K562 (cell line): ENCODE results near the gene VHLL. TPM values are rescaled to one million over a fixed set of nuclear protein-coding genes. Genes with fewer than 3 reads are reported as not detected.
A peak's percentile ranks its signal among the peaks of the same experiment; 100 is the strongest.

Source experiments
- ELK3 ChIP-seq: fragments of 450-650 bp; formaldehyde crosslinking; IDR thresholded peaks from 2 replicates; pipeline ENCODE4 v1.4.0; 2020; ENCODE audit warnings: mild to moderate bottlenecking
- FOXP1 ChIP-seq: sonication (generic); formaldehyde crosslinking; IDR thresholded peaks from 2 replicates; pipeline ENCODE4 v1.8.0; 2022; ENCODE audit warnings: mild to moderate bottlenecking, missing genetic modification reagents
- HNRNPLL ChIP-seq: fragments of 200-400 bp; formaldehyde crosslinking; IDR thresholded peaks from 2 replicates; pipeline ENCODE4 v1.6.1; 2017; ENCODE audit warnings: low read length, low read depth, mild to moderate bottlenecking; ENCODE audit not compliant: poor library complexity, severe bottlenecking
- MAZ ChIP-seq, 2 experiments: fragments of 450-650 bp in 1 of 2; sonication (generic) in 1 of 2; formaldehyde crosslinking; IDR thresholded peaks in 1 of 2; conservative IDR thresholded peaks in 1 of 2; 2 replicates each; pipeline versions ENCODE4 v1.4.0 to v1.5.0; 2020; ENCODE audit warnings: mild to moderate bottlenecking in 1 of 2, missing genetic modification reagents in 1 of 2
- NFIX ChIP-seq: fragments of 250-450 bp; sonication (Bioruptor Pico); IDR thresholded peaks from 2 replicates; pipeline ENCODE4 v1.4.0; 2020; ENCODE audit warnings: low read depth, mild to moderate bottlenecking, moderate library complexity
- NR2C2 ChIP-seq, 2 experiments: fragments of 200-800 bp in 1 of 2; sonication (Bioruptor generic) in 1 of 2; sonication (generic) in 1 of 2; formaldehyde crosslinking in 1 of 2; IDR thresholded peaks; 2 replicates each; pipeline versions ENCODE4 v1.6.1 to v1.8.0; 2016 to 2022; ENCODE audit warnings: mild to moderate bottlenecking in 1 of 2, missing compliant biosample characterization in 1 of 2, missing genetic modification characterization in 1 of 2, missing genetic modification reagents in 1 of 2
- POU5F1 ChIP-seq: fragments of 150-350 bp; IDR thresholded peaks from 2 replicates; pipeline ENCODE4 v1.6.1; 2014; ENCODE audit warnings: borderline replicate concordance, low read length, low read depth, mild to moderate bottlenecking; ENCODE audit not compliant: partially characterized antibody
- RBBP5 ChIP-seq: fragments of 200-600 bp; sonication (generic); IDR thresholded peaks from 2 replicates; pipeline ENCODE4 v1.6.1; 2012; ENCODE audit warnings: borderline replicate concordance, mild to moderate bottlenecking, low read length, control low read depth, inconsistent platforms; ENCODE audit not compliant: insufficient read depth, poor library complexity, severe bottlenecking
- SUPT5H ChIP-seq: fragments of 450-650 bp; IDR thresholded peaks from 2 replicates; pipeline ENCODE4 v1.6.1; 2016
- TAF9B ChIP-seq: fragments of 450-650 bp; IDR thresholded peaks from 2 replicates; pipeline ENCODE4 v1.6.1; 2018; ENCODE audit warnings: mild to moderate bottlenecking; ENCODE audit not compliant: partially characterized antibody
- TEAD1 ChIP-seq, 2 experiments: fragments of 450-650 bp in 1 of 2; sonication (generic) in 1 of 2; formaldehyde crosslinking; IDR thresholded peaks; 2 replicates each; pipeline versions ENCODE4 v1.4.0 to v1.8.0; 2020 to 2022; ENCODE audit warnings: mild to moderate bottlenecking in 2 of 2, missing genetic modification reagents in 1 of 2
- TFAP4 ChIP-seq: sonication (generic); formaldehyde crosslinking; IDR thresholded peaks from 2 replicates; pipeline ENCODE4 v1.8.0; 2022; ENCODE audit warnings: missing genetic modification reagents, mild to moderate bottlenecking, moderate library complexity, borderline replicate concordance
- TOE1 ChIP-seq, 2 experiments: fragments of 450-650 bp in 1 of 2; sonication (generic) in 1 of 2; formaldehyde crosslinking in 1 of 2; IDR thresholded peaks; 2 replicates each; pipeline versions ENCODE4 v1.7.1 to v1.8.0; 2016 to 2022; ENCODE audit warnings: borderline replicate concordance in 2 of 2, mild to moderate bottlenecking in 2 of 2, antibody characterized with exemption in 1 of 2, inconsistent platforms in 1 of 2, low read depth in 1 of 2, missing genetic modification reagents in 1 of 2, moderate library complexity in 1 of 2
- VEZF1 ChIP-seq: fragments of 200-800 bp; sonication (Bioruptor generic); IDR thresholded peaks from 2 replicates; pipeline ENCODE4 v1.6.1; 2017; ENCODE audit warnings: missing genetic modification characterization, missing compliant biosample characterization
- ZNF830 ChIP-seq: fragments of 250-450 bp; sonication (Bioruptor Pico); IDR thresholded peaks from 2 replicates; pipeline ENCODE4 v1.5.0; 2021; ENCODE audit warnings: mild to moderate bottlenecking
- polyA plus RNA-seq, 8 experiments: library from polyadenylated mRNA; depleted of rRNA in 4 of 8; stranded (reverse) in 5 of 8; unstranded in 3 of 8; fragments of >200 nt; fragmentation: Nextera tagmentation in 2 of 8; fragmentation: Illumina TruSeq in 1 of 8; extraction: Ambion mirVana in 2 of 8; extraction: Trizol in 1 of 8; gene quantifications; 2 replicates each; pipeline versions ENCODE4 v1.2.1 to v1.2.3, GENCODE V29; 2011 to 2014; ENCODE audit warnings: inconsistent platforms in 1 of 8, missing spikeins in 1 of 8
- total RNA-seq, 7 experiments: library from RNA; depleted of rRNA in 6 of 7; stranded (reverse); fragments of >200 nt in 6 of 7; fragmentation: Illumina TruSeq in 2 of 7; extraction: Trizol in 2 of 7; gene quantifications; 2 replicates each; pipeline versions ENCODE4 v1.2.1 to v1.2.3, GENCODE V29; 2011 to 2021; ENCODE audit warnings: low replicate concordance in 1 of 7
- TF ChIP-seq, protein P1 (sequence below): fragments of 250-450 bp; sonication (Bioruptor Pico); IDR thresholded peaks from 2 replicates; pipeline ENCODE4 v1.8.0; 2022; ENCODE audit warnings: inconsistent platforms
- TF ChIP-seq, protein P2 (sequence below), 2 experiments: fragments of 450-650 bp in 1 of 2; sonication (generic) in 1 of 2; formaldehyde crosslinking; conservative IDR thresholded peaks; 2 replicates each; pipeline versions ENCODE4 v1.4.0 to v1.8.1; 2020 to 2022; ENCODE audit warnings: mild to moderate bottlenecking in 1 of 2, missing genetic modification reagents in 1 of 2

The VHLL gene
- total and polyA plus RNA-seq, 9 of the 15 experiments (the other 6 are each of a cell fraction or from before 2014, with no cell fraction given): not detected

GRCh38 chr1:156338180-156338976 lies 39.3 kb upstream of the VHLL start, which contains the start of the genes CCT3 and TSACC (continued):
- TF ChIP-seq VEZF1 (CRISPR knock-in tag) (0 out of 2 replicates have a peak, but pooled peaks have one; percentile 12), FOXP1 (CRISPR knock-in tag) (0 out of 2 replicates have a peak, but pooled peaks have one; percentile 16), ZNF830 (CRISPR knock-in tag) (no peak), ELK3 (CRISPR knock-in tag) (no peak), TAF9B (peak; percentile 78), HNRNPLL (peak; percentile 89), RBBP5 (peak; percentile 65), TOE1 (IDR thresholded peaks at IDR 0.05; ENCODE audit: borderline replicate concordance) (no peak), TOE1 (CRISPR knock-in tag; IDR thresholded peaks at IDR 0.05; ENCODE audit: borderline replicate concordance, low read depth) (no peak), SUPT5H (peak; percentile 94), POU5F1 (peak; percentile 62), NR2C2 (CRISPR knock-in tag; IDR thresholded peaks at IDR 0.05) (0 out of 2 replicates have a peak, but pooled peaks have one; percentile 47), NR2C2 (tag; IDR thresholded peaks at IDR 0.05) (peak; percentile 92), NFIX (CRISPR knock-in tag) (peak; percentile 59; the same call in 1 of the 2 replicates), TFAP4 (CRISPR knock-in tag) (peak; percentile 89), TEAD1 (CRISPR knock-in tag; IDR thresholded peaks at IDR 0.05) (peak in 1 of 2 experiments; percentile 28; a peak in 1 of 4 replicates), MAZ (CRISPR knock-in tag; conservative IDR thresholded peaks at IDR 0.05 in 1 of 2, IDR thresholded peaks at IDR 0.05 in 1 of 2) (peak; percentile 74 to 75; a peak in 3 of 4 replicates)
- TF ChIP-seq, protein P1, sequence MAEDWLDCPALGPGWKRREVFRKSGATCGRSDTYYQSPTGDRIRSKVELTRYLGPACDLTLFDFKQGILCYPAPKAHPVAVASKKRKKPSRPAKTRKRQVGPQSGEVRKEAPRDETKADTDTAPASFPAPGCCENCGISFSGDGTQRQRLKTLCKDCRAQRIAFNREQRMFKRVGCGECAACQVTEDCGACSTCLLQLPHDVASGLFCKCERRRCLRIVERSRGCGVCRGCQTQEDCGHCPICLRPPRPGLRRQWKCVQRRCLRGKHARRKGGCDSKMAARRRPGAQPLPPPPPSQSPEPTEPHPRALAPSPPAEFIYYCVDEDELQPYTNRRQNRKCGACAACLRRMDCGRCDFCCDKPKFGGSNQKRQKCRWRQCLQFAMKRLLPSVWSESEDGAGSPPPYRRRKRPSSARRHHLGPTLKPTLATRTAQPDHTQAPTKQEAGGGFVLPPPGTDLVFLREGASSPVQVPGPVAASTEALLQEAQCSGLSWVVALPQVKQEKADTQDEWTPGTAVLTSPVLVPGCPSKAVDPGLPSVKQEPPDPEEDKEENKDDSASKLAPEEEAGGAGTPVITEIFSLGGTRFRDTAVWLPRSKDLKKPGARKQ (CRISPR knock-in tag): no peak
- TF ChIP-seq, protein P2, sequence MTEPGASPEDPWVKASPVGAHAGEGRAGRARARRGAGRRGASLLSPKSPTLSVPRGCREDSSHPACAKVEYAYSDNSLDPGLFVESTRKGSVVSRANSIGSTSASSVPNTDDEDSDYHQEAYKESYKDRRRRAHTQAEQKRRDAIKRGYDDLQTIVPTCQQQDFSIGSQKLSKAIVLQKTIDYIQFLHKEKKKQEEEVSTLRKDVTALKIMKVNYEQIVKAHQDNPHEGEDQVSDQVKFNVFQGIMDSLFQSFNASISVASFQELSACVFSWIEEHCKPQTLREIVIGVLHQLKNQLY (CRISPR knock-in tag; conservative IDR thresholded peaks at IDR 0.05): no peak
